Caco-2 (cell line): ENCODE results near the gene RBFOX1. TPM values are rescaled to one million over a fixed set of nuclear protein-coding genes. Genes with fewer than 3 reads are reported as not detected.

Experiments
- BruUV-seq: library from RNA; stranded (reverse); fragments of 400-500 nt; replicated peaks from 2 replicates; lab custom pipeline; 2021; lab: Mats Ljungman, UMichigan
- CTCF ChIA-PET: fragments of 300-600 bp; sonication (Branson Sonifier 250); formaldehyde crosslinking; loops from one replicate; lab custom pipeline; 2022; ENCODE audit warnings: antibody characterized with exemption; lab: Charles Lee
- POLR2A ChIA-PET: fragments of 300-600 bp; sonication (Branson Sonifier 250); formaldehyde crosslinking; loops from one replicate; lab custom pipeline; 2022; ENCODE audit warnings: antibody characterized with exemption; lab: Charles Lee
- DNase-seq, 2 experiments: peaks; one replicate each; pipeline versions ENCODE4 v3.0.0 to v3.0.0-alpha.2; 2020 to 2022
- H3K27me3 ChIP-seq: replicated peaks from 2 replicates; pipeline ENCODE4 v1.6.0; 2011; ENCODE audit warnings: low read length; ENCODE audit not compliant: control insufficient read depth, insufficient read depth
- H3K36me3 ChIP-seq: 2 replicates; pipeline ENCODE4 v1.5.1; 2011; ENCODE audit warnings: low read length; ENCODE audit not compliant: control insufficient read depth, insufficient read depth
- H3K4me1 ChIP-seq: fragments of 250-450 bp; sonication (Bioruptor Pico); 2 replicates; pipeline ENCODE4 v1.5.1; 2020; ENCODE audit warnings: mild to moderate bottlenecking
- H3K4me3 ChIP-seq: 2 replicates; pipeline ENCODE4 v1.5.1; 2011; ENCODE audit warnings: low read depth, mild to moderate bottlenecking, control low read depth, low read length
- H3K9me3 ChIP-seq: fragments of 250-450 bp; sonication (Bioruptor Pico); 2 replicates; pipeline ENCODE4 v1.5.1; 2020; ENCODE audit warnings: mild to moderate bottlenecking, moderate library complexity
- H3K27ac Mint-ChIP-seq: one replicate; pipeline ENCODE4 v1.8.0; 2022; ENCODE audit warnings: mixed read lengths; ENCODE audit not compliant: unreplicated experiment
- H3K27me3 Mint-ChIP-seq: one replicate; pipeline ENCODE4 v1.8.0; 2022; ENCODE audit warnings: mixed read lengths; ENCODE audit not compliant: insufficient read depth, unreplicated experiment
- H3K36me3 Mint-ChIP-seq: one replicate; pipeline ENCODE4 v1.8.0; 2022; ENCODE audit warnings: mild to moderate bottlenecking, mixed read lengths; ENCODE audit not compliant: insufficient read depth, unreplicated experiment
- H3K4me1 Mint-ChIP-seq: one replicate; pipeline ENCODE4 v1.8.0; 2022; ENCODE audit warnings: low read depth, mixed read lengths; ENCODE audit not compliant: unreplicated experiment
- H3K4me3 Mint-ChIP-seq: one replicate; pipeline ENCODE4 v1.8.0; 2022; ENCODE audit warnings: mild to moderate bottlenecking, moderate library complexity, mixed read lengths; ENCODE audit not compliant: unreplicated experiment
- H3K9me3 Mint-ChIP-seq: one replicate; pipeline ENCODE4 v1.8.0; 2022; ENCODE audit warnings: mixed read lengths; ENCODE audit not compliant: unreplicated experiment
- intact Hi-C: fragments of 100-400 bp; cut with micrococcal nuclease; formaldehyde crosslinking; loops from one replicate; pipeline ENCODE4 v1.10.0; 2022; ENCODE audit not compliant: unreplicated experiment
- total RNA-seq: library from RNA; stranded (reverse); gene quantifications from 2 replicates; pipeline ENCODE4 v1.2.3, GENCODE V29; 2022
- TF ChIP-seq, protein P1 (sequence below), 2 experiments: fragments of 200-600 bp in 1 of 2; IDR thresholded peaks; 1 replicate in 1 of 2; 2 replicates in 1 of 2; pipeline versions ENCODE4 v1.5.1 to v1.8.0; 2011 to 2022; ENCODE audit warnings: antibody characterized with exemption in 1 of 2, control low read depth in 1 of 2, inconsistent platforms in 1 of 2, low read depth in 1 of 2, low read length in 1 of 2, mild to moderate bottlenecking in 1 of 2, moderate library complexity in 1 of 2; ENCODE audit not compliant: insufficient read depth in 1 of 2, severe bottlenecking in 1 of 2, unreplicated experiment in 1 of 2

Gene RBFOX1
- total RNA-seq, 1 experiment from 2014 or later: 0.91 TPM

DNA sequence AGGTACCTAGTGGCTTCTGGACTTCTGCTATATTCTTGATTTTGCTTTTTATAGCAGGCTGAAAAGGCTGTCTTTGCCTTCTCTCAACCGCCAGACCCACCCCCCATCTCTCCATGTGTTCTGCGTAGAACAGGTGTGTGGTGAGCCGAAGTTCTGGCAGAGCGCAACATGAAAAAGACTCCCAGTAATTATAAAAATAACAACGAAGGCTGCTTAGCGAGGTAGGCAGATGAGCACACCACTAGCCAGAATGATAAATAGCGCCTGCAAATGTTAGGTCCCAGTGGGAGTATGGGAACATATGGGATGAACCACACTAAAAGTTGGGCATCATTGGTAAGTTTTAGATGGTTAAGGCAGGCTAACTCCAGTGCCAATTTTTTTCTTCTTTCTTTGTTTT, 14.0 kb upstream of the RBFOX1 start:
- CTCF ChIA-PET: no interaction called here
- intact Hi-C loops: no loop called here

DNA sequence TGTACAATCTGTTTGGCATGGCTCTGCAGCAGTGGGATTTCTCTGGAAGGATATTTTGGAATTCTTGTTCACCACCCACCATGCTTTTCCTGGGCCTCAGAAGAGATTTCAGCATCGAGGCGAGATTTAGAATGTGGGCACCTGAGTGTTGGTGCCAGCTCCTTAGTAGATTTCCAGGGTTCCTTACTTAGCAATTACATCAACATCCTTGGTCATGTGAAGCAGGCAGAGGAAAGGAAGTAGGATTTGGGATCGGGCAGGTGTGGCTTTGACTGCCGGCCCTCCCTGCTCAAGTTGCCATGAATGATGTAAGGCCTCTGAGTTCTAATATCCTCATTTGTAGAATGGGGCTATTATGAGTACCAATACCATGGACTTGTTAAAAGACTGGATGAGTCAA, 13.1 kb upstream of the RBFOX1 start:
- Histone ChIP-seq H3K27me3 (no peaks in the 10 kb centered on the region; the same call in 1 of the 2 replicates), H3K9me3 (no peaks in the 10 kb centered on the region), H3K4me3 (no peak overlapping the region), H3K4me1 (no peaks in the 10 kb centered on the region), H3K36me3 (no peaks in the 10 kb centered on the region)
- no peak overlapping the region for H3K27ac Mint-ChIP-seq
- no TSS peak for BruUV-seq
- CTCF ChIA-PET: no interaction called here
- POLR2A ChIA-PET: no interaction called here
- H3K4me3 Mint-ChIP-seq: no peak overlapping the region
- TF ChIP-seq, protein P1, sequence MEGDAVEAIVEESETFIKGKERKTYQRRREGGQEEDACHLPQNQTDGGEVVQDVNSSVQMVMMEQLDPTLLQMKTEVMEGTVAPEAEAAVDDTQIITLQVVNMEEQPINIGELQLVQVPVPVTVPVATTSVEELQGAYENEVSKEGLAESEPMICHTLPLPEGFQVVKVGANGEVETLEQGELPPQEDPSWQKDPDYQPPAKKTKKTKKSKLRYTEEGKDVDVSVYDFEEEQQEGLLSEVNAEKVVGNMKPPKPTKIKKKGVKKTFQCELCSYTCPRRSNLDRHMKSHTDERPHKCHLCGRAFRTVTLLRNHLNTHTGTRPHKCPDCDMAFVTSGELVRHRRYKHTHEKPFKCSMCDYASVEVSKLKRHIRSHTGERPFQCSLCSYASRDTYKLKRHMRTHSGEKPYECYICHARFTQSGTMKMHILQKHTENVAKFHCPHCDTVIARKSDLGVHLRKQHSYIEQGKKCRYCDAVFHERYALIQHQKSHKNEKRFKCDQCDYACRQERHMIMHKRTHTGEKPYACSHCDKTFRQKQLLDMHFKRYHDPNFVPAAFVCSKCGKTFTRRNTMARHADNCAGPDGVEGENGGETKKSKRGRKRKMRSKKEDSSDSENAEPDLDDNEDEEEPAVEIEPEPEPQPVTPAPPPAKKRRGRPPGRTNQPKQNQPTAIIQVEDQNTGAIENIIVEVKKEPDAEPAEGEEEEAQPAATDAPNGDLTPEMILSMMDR (IDR thresholded peaks at IDR 0.05; ENCODE audit: insufficient read depth in 1 of 2, low read depth in 1 of 2, low read length in 1 of 2, severe bottlenecking in 1 of 2, unreplicated experiment in 1 of 2): no peak
- H3K4me1 Mint-ChIP-seq: no peaks in the 10 kb centered on the region
- no peaks in the 10 kb centered on the region for H3K36me3 Mint-ChIP-seq
- no peak for DNase-seq
- peaks cover 4% of the 10 kb centered on the region for H3K27me3 Mint-ChIP-seq
- no peaks in the 10 kb centered on the region for H3K9me3 Mint-ChIP-seq
- intact Hi-C loops: no loop called here

More for the DNA sequence above, 14.0 kb upstream of the RBFOX1 start:
- Mint-ChIP-seq H3K4me3 (no peak overlapping the region), H3K27me3 (peaks cover 3% of the 10 kb centered on the region), H3K36me3 (no peaks in the 10 kb centered on the region), H3K9me3 (no peaks in the 10 kb centered on the region), H3K4me1 (no peaks in the 10 kb centered on the region), H3K27ac (no peak overlapping the region)
- Histone ChIP-seq H3K9me3 (no peaks in the 10 kb centered on the region), H3K27me3 (no peaks in the 10 kb centered on the region; the same call in 1 of the 2 replicates), H3K4me3 (no peak overlapping the region), H3K36me3 (no peaks in the 10 kb centered on the region), H3K4me1 (no peaks in the 10 kb centered on the region)
- POLR2A ChIA-PET: no interaction called here
- BruUV-seq: no TSS peak
- TF ChIP-seq, protein P1 (IDR thresholded peaks at IDR 0.05; ENCODE audit: insufficient read depth in 1 of 2, low read depth in 1 of 2, low read length in 1 of 2, severe bottlenecking in 1 of 2, unreplicated experiment in 1 of 2): no peak
- DNase-seq: no peak

- H3K4me3 ChIP-seq: no peak overlapping the region
- intact Hi-C loops: no loop called here
- DNase-seq: no peak
- ChIA-PET CTCF (no interaction called here), POLR2A (no interaction called here)
- no TSS peak for BruUV-seq
- H3K27me3 ChIP-seq: no peaks in the 10 kb centered on the region; the same call in 1 of the 2 replicates
- no peaks in the 10 kb centered on the region for H3K9me3 Mint-ChIP-seq
- H3K36me3 Mint-ChIP-seq: no peaks in the 10 kb centered on the region
- TF ChIP-seq, protein P1 (IDR thresholded peaks at IDR 0.05; ENCODE audit: insufficient read depth in 1 of 2, low read depth in 1 of 2, low read length in 1 of 2, severe bottlenecking in 1 of 2, unreplicated experiment in 1 of 2): no peak
- no peak overlapping the region for H3K4me3 Mint-ChIP-seq
- H3K4me1 ChIP-seq: no peaks in the 10 kb centered on the region
- H3K27me3 Mint-ChIP-seq: peaks cover 4% of the 10 kb centered on the region
- no peaks in the 10 kb centered on the region for H3K9me3 ChIP-seq
- no peak overlapping the region for H3K27ac Mint-ChIP-seq
- no peaks in the 10 kb centered on the region for H3K4me1 Mint-ChIP-seq
- H3K36me3 ChIP-seq: no peaks in the 10 kb centered on the region
Observed at GRCh38 chr16:7321661-7322060, 11.0 kb upstream of the RBFOX1 start.
